Activated CD8-positive, alpha-beta memory T cell treated with anti-CD3 and anti-CD28 coated beads, Interleukin-2, amount 50 U/mL, for 4 hours (primary cell): ENCODE data around the gene PACS1.
A peak's percentile ranks its signal among the peaks of the same experiment; 100 is the strongest.
"Not testable (repeated sequence)": the region's sequence is repeated elsewhere in the genome, so short reads cannot be mapped to it uniquely, and the experiment has no call there.

Source experiments
- DNase-seq: peaks from one replicate; pipeline ENCODE4 v3.0.0-alpha.2; 2020

Gene PACS1

GRCh38 chr11:66112041-66112491 is 42.0 kb downstream of the PACS1 start:
- DNase-seq = no peak

- no peak for DNase-seq
These were observed 42.8 kb downstream of the PACS1 start for GRCh38 chr11:66112601-66113499.

- not testable (repeated sequence) for DNase-seq
These were observed 44.9 kb downstream of the PACS1 start for GRCh38 chr11:66114957-66115356.

- DNase-seq = no peak
These were observed 45.7 kb downstream of the PACS1 start for GRCh38 chr11:66115638-66116301.

- no peak for DNase-seq
These were observed 46.7 kb downstream of the PACS1 start for GRCh38 chr11:66116576-66117361.

- no peak for DNase-seq
These were observed 48.8 kb downstream of the PACS1 start for GRCh38 chr11:66118847-66119246.

GRCh38 chr11:66119348-66120133 is 49.5 kb downstream of the PACS1 start:
- no peak for DNase-seq

GRCh38 chr11:66121466-66121865 is 51.4 kb downstream of the PACS1 start:
- DNase-seq = no peak

- DNase-seq = no peak
These were observed 53.8 kb downstream of the PACS1 start for GRCh38 chr11:66123902-66124301.

GRCh38 chr11:66124564-66124963 is 54.5 kb downstream of the PACS1 start:
- DNase-seq = no peak

GRCh38 chr11:66126064-66126463 is 56.0 kb downstream of the PACS1 start:
- no peak for DNase-seq

- DNase-seq = peak; percentile 59
These were observed 56.9 kb downstream of the PACS1 start for GRCh38 chr11:66126808-66127555.

- DNase-seq = no peak
These were observed 60.9 kb downstream of the PACS1 start for GRCh38 chr11:66130978-66131377.

- DNase-seq = no peak
These were observed 62.0 kb downstream of the PACS1 start for GRCh38 chr11:66131937-66132632.

- DNase-seq = no peak
These were observed 63.2 kb downstream of the PACS1 start for GRCh38 chr11:66133216-66133775.

- no peak for DNase-seq
These were observed 66.7 kb downstream of the PACS1 start for GRCh38 chr11:66136752-66137123.

GRCh38 chr11:66139817-66140404 is 69.8 kb downstream of the PACS1 start:
- DNase-seq = no peak

GRCh38 chr11:66142370-66143263 is 72.5 kb downstream of the PACS1 start:
- no peak for DNase-seq

GRCh38 chr11:66143264-66143566 is 73.1 kb downstream of the PACS1 start:
- DNase-seq = no peak
